Measurements from ENCODE around the gene AP5Z1.

GRCh38 chr7:4740796-4741195 lies 34.6 kb upstream of the AP5Z1 start:
- TF ChIP-seq POLR2AphosphoS5 (IDR thresholded peaks at IDR 0.05): no peak
- TF ChIP-seq POLR2A (IDR thresholded peaks at IDR 0.05): no peak

Data from prostate gland (tissue), 1 donor.